HCT116 (cell line): Measurements from ENCODE around the gene HIGD1A. TPM values are rescaled to one million over a fixed set of nuclear protein-coding genes. Genes with fewer than 3 reads are reported as not detected.

Experiments used
- ATAC-seq: fragments of 200-7000 bp; cut with Tn5 transposase; 2 replicates; pipeline ENCODE4 v1.9.1; 2020; ENCODE audit warnings: mild to moderate bottlenecking, moderate library complexity
- BruUV-seq: library from RNA; stranded (reverse); fragments of 400-500 nt; replicated peaks from 2 replicates; lab custom pipeline; 2021; lab: Mats Ljungman, UMichigan
- CTCF ChIA-PET: fragments of 300-600 bp; sonication (Branson Sonifier 250); formaldehyde crosslinking; loops from one replicate; lab custom pipeline; 2021; ENCODE audit warnings: antibody characterized with exemption; lab: Charles Lee
- POLR2A ChIA-PET: fragments of 300-600, 350-600 bp; sonication (Branson Sonifier 250); formaldehyde crosslinking; loops from one replicate; lab custom pipeline; 2021; ENCODE audit warnings: antibody characterized with exemption; lab: Charles Lee
- RAD21 ChIA-PET, 2 experiments: fragments of 300-600 bp; sonication (Branson Sonifier 250); formaldehyde crosslinking; loops; one replicate each; lab custom pipeline; 2023; ENCODE audit warnings: low total read pairs in 2 of 2; ENCODE audit not compliant: uncharacterized antibody in 2 of 2, unreplicated experiment in 2 of 2, low non-redundant PET in 1 of 2; lab: Charles Lee
- DNase-seq: peaks from one replicate; pipeline ENCODE4 v3.0.0-alpha.2; 2010; ENCODE audit warnings: low read depth, low spot score
- H2AFZ ChIP-seq: fragments of 200-600 bp; shearing (Covaris generic), sonication (generic); 2 replicates; pipeline ENCODE4 v1.6.1; 2017; ENCODE audit warnings: low read depth, mixed run types, mixed read lengths, antibody characterized with exemption, low read length; ENCODE audit not compliant: poor library complexity, severe bottlenecking
- H3K27ac ChIP-seq: 2 replicates; pipeline ENCODE4 v1.5.1; 2012; ENCODE audit warnings: low read depth, low read length
- H3K27me3 ChIP-seq: fragments of 200-600 bp; sonication (generic); 2 replicates; pipeline ENCODE4 v1.6.1; 2016; ENCODE audit warnings: mixed run types, low read length, mixed read lengths; ENCODE audit not compliant: insufficient read depth
- H3K36me3 ChIP-seq, 2 experiments: fragments of 200-500 bp in 1 of 2; fragments of 200-600 bp in 1 of 2; sonication (Bioruptor generic) in 1 of 2; sonication (generic) in 1 of 2; 2 replicates each; pipeline versions ENCODE4 v1.5.1 to v1.6.1; 2014 to 2016; ENCODE audit warnings: low read length in 2 of 2, inconsistent platforms in 1 of 2, mixed read lengths in 1 of 2, mixed run types in 1 of 2; ENCODE audit not compliant: insufficient read depth in 2 of 2, control insufficient read depth in 1 of 2
- H3K4me1 ChIP-seq, 2 experiments: fragments of 200-600 bp in 1 of 2; sonication (generic) in 1 of 2; 2 replicates each; pipeline versions ENCODE4 v1.5.1 to v1.6.1; 2012 to 2017; ENCODE audit warnings: low read length in 2 of 2, inconsistent platforms in 1 of 2, mild to moderate bottlenecking in 1 of 2, mixed read lengths in 1 of 2, mixed run types in 1 of 2, moderate library complexity in 1 of 2; ENCODE audit not compliant: insufficient read depth in 2 of 2, control insufficient read depth in 1 of 2
- H3K4me2 ChIP-seq: fragments of 200-600 bp; sonication (generic); 2 replicates; pipeline ENCODE4 v1.6.1; 2017; ENCODE audit warnings: mixed run types, low read length, mixed read lengths
- H3K4me3 ChIP-seq, 2 experiments: fragments of 200-600 bp in 1 of 2; sonication (generic) in 1 of 2; replicated peaks in 1 of 2; 2 replicates each; pipeline ENCODE4 v1.5.1; 2011 to 2016; ENCODE audit warnings: low read length in 2 of 2, control low read depth in 1 of 2, low read depth in 1 of 2, mild to moderate bottlenecking in 1 of 2, mixed read lengths in 1 of 2, mixed run types in 1 of 2
- H3K79me2 ChIP-seq: fragments of 200-600 bp; sonication (generic); 2 replicates; pipeline ENCODE4 v1.6.1; 2017; ENCODE audit warnings: mild to moderate bottlenecking, mixed run types, low read length, moderate library complexity, mixed read lengths; ENCODE audit not compliant: insufficient read depth
- H3K9ac ChIP-seq: fragments of 200-600 bp; sonication (generic); 2 replicates; pipeline ENCODE4 v1.6.1; 2016; ENCODE audit warnings: low read length, mixed read lengths
- H3K9me2 ChIP-seq: fragments of 200-600 bp; sonication (generic), shearing (Covaris generic); 2 replicates; pipeline ENCODE4 v1.6.1; 2017; ENCODE audit warnings: mixed run types, mild to moderate bottlenecking, moderate library complexity; ENCODE audit not compliant: insufficient read depth
- H3K9me3 ChIP-seq, 2 experiments: fragments of 200-500 bp in 1 of 2; fragments of 200-600 bp in 1 of 2; sonication (Bioruptor generic) in 1 of 2; sonication (generic) in 1 of 2; 2 replicates each; pipeline ENCODE4 v1.6.1; 2014 to 2017; ENCODE audit warnings: low read length in 2 of 2, mixed read lengths in 2 of 2, inconsistent platforms in 1 of 2, low read depth in 1 of 2, mild to moderate bottlenecking in 1 of 2, mixed run types in 1 of 2, moderate library complexity in 1 of 2; ENCODE audit not compliant: control insufficient read depth in 1 of 2, insufficient read depth in 1 of 2
- H4K20me1 ChIP-seq: fragments of 200-600 bp; sonication (generic), shearing (Covaris generic); 2 replicates; pipeline ENCODE4 v1.6.1; 2017; ENCODE audit warnings: mixed run types, mild to moderate bottlenecking, moderate library complexity; ENCODE audit not compliant: insufficient read depth
- ATF3 ChIP-seq: IDR thresholded peaks from 2 replicates; pipeline ENCODE4 v1.6.1; 2012
- CEBPB ChIP-seq: IDR thresholded peaks from 2 replicates; pipeline ENCODE4 v1.6.1; 2012; ENCODE audit warnings: low read depth
- CTCF ChIP-seq, 3 experiments: fragments of 200-600 bp in 1 of 3; sonication (generic) in 1 of 3; IDR thresholded peaks in 2 of 3; conservative IDR thresholded peaks in 1 of 3; 2 replicates each; pipeline ENCODE4 v1.5.1; 2012 to 2017; ENCODE audit warnings: low read depth in 2 of 3, low read length in 2 of 3, antibody characterized with exemption in 1 of 3, borderline replicate concordance in 1 of 3, control low read depth in 1 of 3, mild to moderate bottlenecking in 1 of 3, mixed read lengths in 1 of 3, mixed run types in 1 of 3, moderate library complexity in 1 of 3; ENCODE audit not compliant: insufficient read depth in 1 of 3
- ELF1 ChIP-seq: IDR thresholded peaks from 2 replicates; pipeline ENCODE4 v1.6.1; 2012; ENCODE audit warnings: low read depth, borderline replicate concordance
- EZH2 ChIP-seq: fragments of 200-600 bp; sonication (generic); IDR thresholded peaks from 2 replicates; pipeline ENCODE4 v1.6.1; 2017; ENCODE audit warnings: antibody characterized with exemption, mixed run types
- EZH2phosphoT487 ChIP-seq: fragments of 200-600 bp; IDR thresholded peaks from 2 replicates; pipeline ENCODE4 v1.6.1; 2018; ENCODE audit warnings: antibody characterized with exemption, borderline replicate concordance
- FOSL1 ChIP-seq: IDR thresholded peaks from 2 replicates; pipeline ENCODE4 v1.6.1; 2012; ENCODE audit warnings: low read depth
- JUND ChIP-seq: IDR thresholded peaks from 2 replicates; pipeline ENCODE4 v1.6.1; 2012
- MAX ChIP-seq: IDR thresholded peaks from 2 replicates; pipeline ENCODE4 v1.6.1; 2012
- POLR2A ChIP-seq: IDR thresholded peaks from 2 replicates; pipeline ENCODE4 v1.7.0; 2011; ENCODE audit warnings: borderline replicate concordance; ENCODE audit not compliant: insufficient read depth, insufficient read length; ENCODE audit errors: extremely low read depth
- POLR2AphosphoS5 ChIP-seq: IDR thresholded peaks from 2 replicates; pipeline ENCODE4 v1.6.1; 2011; ENCODE audit warnings: mild to moderate bottlenecking, low read depth, low read length, moderate library complexity
- RAD21 ChIP-seq: IDR thresholded peaks from 2 replicates; pipeline ENCODE4 v1.6.1; 2012; ENCODE audit warnings: low read depth, mild to moderate bottlenecking
- SIN3A ChIP-seq: IDR thresholded peaks from 2 replicates; pipeline ENCODE4 v1.6.1; 2012; ENCODE audit warnings: low read depth
- SP1 ChIP-seq: IDR thresholded peaks from 2 replicates; pipeline ENCODE4 v1.6.1; 2012; ENCODE audit warnings: low read depth
- ZFX ChIP-seq: fragments of 450-650 bp; IDR thresholded peaks from 2 replicates; pipeline ENCODE4 v1.6.1; 2017
- ZNF274 ChIP-seq: fragments of 200-500 bp; sonication (Bioruptor generic); IDR thresholded peaks from 2 replicates; pipeline ENCODE4 v1.6.1; 2014; ENCODE audit warnings: mild to moderate bottlenecking, low read depth, low read length, inconsistent platforms
- intact Hi-C: fragments of 100-400 bp; cut with micrococcal nuclease; formaldehyde crosslinking; loops from 2 replicates; pipeline ENCODE4 v1.10.0; 2022
- total RNA-seq: library from RNA; stranded (reverse); gene quantifications from one replicate; pipeline ENCODE4 v1.2.1, GENCODE V29; 2021; ENCODE audit not compliant: unreplicated experiment

HIGD1A gene
- total RNA-seq, 1 experiment from 2014 or later = 71.2 TPM

GRCh38 chr3:42827023-42827422 is 22.7 kb upstream of the HIGD1A start:
- Histone ChIP-seq H4K20me1 (no peaks in the 10 kb centered on the region), H3K4me2 (no peak overlapping the region), H3K9me2 (no peaks in the 10 kb centered on the region)
- TF ChIP-seq CTCF (IDR thresholded peaks at IDR 0.05 in 2 of 3, conservative IDR thresholded peaks at IDR 0.05 in 1 of 3; ENCODE audit: borderline replicate concordance in 1 of 3, insufficient read depth in 1 of 3, low read depth in 2 of 3, low read length in 2 of 3) (no peak), RAD21 (no peak), CEBPB (no peak), EZH2 (no peak), ELF1 (no peak), FOSL1 (no peak), JUND (no peak), ZNF274 (no peak), SP1 (no peak), POLR2AphosphoS5 (no peak), EZH2phosphoT487 (no peak), MAX (no peak), ATF3 (no peak), ZFX (no peak), POLR2A (no peak), SIN3A (no peak)
- TF ChIP-seq, all 23 proteins: peak for 0
- no peaks in the 10 kb centered on the region for H3K27me3 ChIP-seq
- ChIA-PET POLR2A (no interaction called here), RAD21 (no interaction called here), CTCF (no interaction called here)
- H3K9me3 ChIP-seq = no peaks in the 10 kb centered on the region
- H3K79me2 ChIP-seq = no peaks in the 10 kb centered on the region
- no peaks in the 10 kb centered on the region for H3K36me3 ChIP-seq
- no peak overlapping the region for H2AFZ ChIP-seq
- H3K4me1 ChIP-seq = peaks cover 3 to 37% of the 10 kb centered on the region in 2 experiments
- no peak overlapping the region for H3K9ac ChIP-seq
- DNase-seq = no peak
- no TSS peak for BruUV-seq
- no peak overlapping the region for H3K27ac ChIP-seq
- ATAC-seq = no peak
- intact Hi-C loops = loop anchor here (10.0 kb wide), 1 partner anchor 282 kb away; no protein-coding TSS in a partner anchor
- no peak overlapping the region for H3K4me3 ChIP-seq
